ENCODE measurements around the gene MGA.

MGA gene

DNA sequence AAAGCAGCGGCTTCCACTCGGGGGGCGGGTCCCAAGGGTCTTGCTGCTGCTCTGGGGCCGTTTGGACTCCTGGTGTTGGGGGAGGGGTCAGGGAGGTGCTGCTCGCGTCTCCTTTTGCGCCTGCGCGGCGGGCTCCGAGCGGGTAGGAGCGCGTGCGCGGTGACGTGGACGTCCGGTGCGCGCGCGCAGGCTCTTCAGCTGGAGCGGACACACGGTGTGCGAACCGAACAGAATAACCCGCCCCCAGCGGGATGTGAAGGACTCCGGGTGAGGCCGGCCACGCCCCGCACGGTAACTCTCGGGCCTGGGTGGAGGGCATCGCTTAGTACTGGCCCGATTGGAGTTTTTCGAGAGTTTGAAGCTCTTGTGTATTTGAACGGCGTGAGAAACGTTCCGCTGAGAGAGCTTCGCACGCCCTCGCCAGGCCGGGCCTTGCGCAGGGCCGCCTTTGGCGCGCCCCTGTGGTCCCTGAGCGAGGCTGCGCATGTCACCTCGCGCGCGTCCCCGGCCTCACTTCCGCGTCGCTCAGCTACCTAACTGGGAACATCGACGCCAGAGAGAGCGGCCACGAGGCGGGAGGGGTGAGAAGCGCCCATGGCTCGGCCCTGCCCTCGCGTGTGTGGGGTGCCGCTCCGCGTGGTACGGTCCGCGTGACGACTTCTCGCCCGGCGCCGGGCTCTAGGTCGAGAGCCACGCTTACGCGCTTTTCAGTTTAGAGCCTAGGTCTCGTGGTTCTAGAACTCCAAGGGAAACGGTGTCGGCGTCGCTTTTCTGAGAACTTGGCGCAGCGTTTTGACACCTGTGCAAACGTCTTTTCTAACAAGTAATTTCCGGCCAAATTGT, at the start of gene MGA:
Gene MGA (plus strand): TSS at position 171 of the 843 bp plus-strand sequence.
- peak within 1 kb of the TSS; percentile 95 for H3K27ac Mint-ChIP-seq
- no peaks in the 10 kb centered on the region for H3K27me3 Mint-ChIP-seq
- peak within 1 kb of the TSS; percentile 93 for H3K4me3 Mint-ChIP-seq
- no peaks in the 10 kb centered on the region for H3K36me3 Mint-ChIP-seq
- peaks cover 41% of the 10 kb centered on the region for H3K4me1 Mint-ChIP-seq (ENCODE audit: low read depth)
- H3K9me3 Mint-ChIP-seq (ENCODE audit: low read depth): no peaks in the 10 kb centered on the region

DNA sequence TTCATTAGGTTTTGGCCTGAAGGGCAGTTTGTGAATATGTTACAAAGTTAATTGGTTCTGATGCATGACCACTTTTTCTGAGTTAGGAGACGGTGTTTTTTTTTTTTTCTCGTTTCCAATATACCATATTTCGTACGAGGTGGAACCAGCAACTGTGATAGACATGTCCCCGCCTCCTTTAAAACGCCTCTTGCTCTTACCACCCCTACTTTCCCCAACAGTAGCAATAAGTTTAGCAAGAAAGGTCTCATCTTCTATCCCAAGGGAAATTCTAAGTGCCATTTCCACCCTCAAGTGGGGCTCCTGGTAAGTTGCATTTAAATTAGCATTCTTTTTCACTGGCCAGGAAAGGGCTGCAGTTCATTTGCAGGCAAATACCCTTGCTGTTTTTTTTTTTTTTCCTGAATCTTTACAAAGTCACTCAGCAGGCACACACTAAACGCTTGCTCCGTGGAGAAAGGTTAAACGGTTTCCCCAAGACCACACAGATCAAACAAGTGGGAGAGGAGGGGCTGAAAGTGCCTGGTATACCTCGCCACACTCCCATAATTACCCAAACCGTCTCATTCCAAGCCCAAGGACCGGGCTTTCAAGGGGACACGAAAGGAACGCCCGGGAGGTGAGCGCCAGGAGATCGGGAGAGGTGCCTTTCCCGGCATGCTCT, 39.5 kb upstream of the MGA start:
- Mint-ChIP-seq H3K36me3 (peaks cover 2% of the 10 kb centered on the region), H3K4me1 (ENCODE audit: low read depth) (peaks cover 16% of the 10 kb centered on the region), H3K27ac (peak overlapping the region; percentile 79), H3K9me3 (ENCODE audit: low read depth) (no peaks in the 10 kb centered on the region), H3K4me3 (peak overlapping the region; percentile 76), H3K27me3 (no peaks in the 10 kb centered on the region)

DNA sequence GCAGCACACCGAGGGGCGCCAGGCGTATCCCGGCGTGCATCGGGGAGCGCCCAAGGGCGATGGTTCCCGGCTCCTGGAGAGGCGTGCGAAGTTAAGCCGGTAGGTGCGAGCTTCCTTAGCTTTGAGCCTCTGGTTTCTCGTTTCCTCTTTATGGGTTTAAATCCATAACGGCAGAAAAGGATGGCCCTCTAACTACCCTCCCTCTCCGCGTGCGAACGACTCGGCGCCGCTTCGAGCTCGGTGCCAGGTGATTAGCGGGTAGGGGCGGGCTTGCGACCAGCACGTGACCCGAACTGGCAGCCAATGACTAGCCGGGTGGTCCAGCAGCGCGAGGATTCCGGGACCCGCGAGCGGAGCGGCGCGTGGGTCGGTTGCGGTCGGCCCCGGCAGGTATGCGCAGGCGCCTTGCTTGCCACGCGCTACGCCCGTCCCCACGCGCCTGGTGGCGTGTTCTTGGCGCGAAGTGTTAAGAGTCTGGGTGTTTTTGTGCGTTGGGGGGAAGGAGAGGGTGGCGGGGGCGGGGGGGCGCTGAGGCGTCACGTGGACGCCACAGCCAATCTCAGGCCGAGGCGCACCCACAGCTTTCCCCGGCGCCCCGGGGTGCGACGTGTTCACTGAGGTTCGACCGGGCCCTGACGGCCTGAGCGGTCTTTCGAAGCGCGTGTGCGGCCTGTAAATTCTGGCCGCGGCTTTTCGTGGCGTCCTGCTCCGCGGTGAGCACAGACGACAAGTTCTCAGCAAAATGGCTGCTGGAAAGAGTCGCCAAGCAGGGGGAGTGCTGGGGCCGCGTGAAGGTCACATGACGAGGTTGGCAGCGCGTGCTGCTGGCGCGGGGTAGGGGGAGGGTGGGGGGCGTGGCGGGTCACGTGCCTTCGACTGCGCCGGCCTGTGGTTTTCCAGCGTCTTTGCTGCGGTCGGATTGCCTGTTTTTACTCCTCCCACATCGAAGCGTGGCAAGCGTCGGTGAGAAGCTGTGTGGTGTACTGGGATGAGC, 38.7 kb upstream of the MGA start:
- Mint-ChIP-seq H3K4me1 (ENCODE audit: low read depth) (peaks cover 16% of the 10 kb centered on the region), H3K27me3 (no peaks in the 10 kb centered on the region), H3K27ac (peak overlapping the region; percentile 80), H3K4me3 (peak overlapping the region; percentile 76), H3K36me3 (peaks cover 2% of the 10 kb centered on the region), H3K9me3 (ENCODE audit: low read depth) (no peaks in the 10 kb centered on the region)

DNA sequence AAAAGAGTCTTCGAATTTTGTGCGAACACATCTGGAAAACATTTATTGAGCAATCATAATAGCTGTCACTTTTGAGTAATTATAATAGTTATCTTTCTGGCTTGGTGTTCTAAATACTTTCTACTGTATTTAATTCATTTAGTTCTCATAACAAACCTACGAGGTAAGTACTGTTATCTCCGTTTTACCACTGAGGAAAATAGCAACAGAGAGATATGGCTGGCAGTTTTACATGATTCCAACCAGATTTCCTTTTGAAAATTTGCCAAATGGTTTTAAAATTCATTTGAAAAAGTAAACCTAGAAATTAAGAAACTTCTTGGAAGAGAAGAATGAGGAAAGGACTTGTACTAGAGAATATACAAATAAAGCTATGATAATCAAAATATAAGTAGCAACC, 37.3 kb upstream of the MGA start:
- H3K4me3 Mint-ChIP-seq: no peak overlapping the region
- no peaks in the 10 kb centered on the region for H3K27me3 Mint-ChIP-seq
- H3K9me3 Mint-ChIP-seq (ENCODE audit: low read depth): no peaks in the 10 kb centered on the region
- H3K36me3 Mint-ChIP-seq: peaks cover 2% of the 10 kb centered on the region
- peaks cover 16% of the 10 kb centered on the region for H3K4me1 Mint-ChIP-seq (ENCODE audit: low read depth)
- no peak overlapping the region for H3K27ac Mint-ChIP-seq

DNA sequence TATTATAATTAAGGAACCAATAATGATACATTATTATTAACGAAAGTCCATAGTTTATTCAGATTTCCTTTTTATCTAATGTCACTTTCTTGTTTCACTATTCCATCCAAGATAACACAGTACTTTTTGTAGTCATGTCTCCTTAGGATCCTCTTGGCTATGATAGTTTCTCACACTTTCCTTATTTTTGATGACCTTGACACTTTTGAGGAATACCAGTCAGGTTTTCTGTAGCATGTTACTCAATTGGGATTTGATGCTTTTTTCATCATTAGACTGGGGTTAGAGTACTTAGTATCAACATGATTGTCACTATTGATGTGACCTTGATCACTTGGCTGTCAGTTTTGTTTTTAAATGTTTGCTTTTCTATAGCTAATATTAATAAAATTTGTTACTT, 33.0 kb upstream of the MGA start:
- H3K27ac Mint-ChIP-seq: no peak overlapping the region

DNA sequence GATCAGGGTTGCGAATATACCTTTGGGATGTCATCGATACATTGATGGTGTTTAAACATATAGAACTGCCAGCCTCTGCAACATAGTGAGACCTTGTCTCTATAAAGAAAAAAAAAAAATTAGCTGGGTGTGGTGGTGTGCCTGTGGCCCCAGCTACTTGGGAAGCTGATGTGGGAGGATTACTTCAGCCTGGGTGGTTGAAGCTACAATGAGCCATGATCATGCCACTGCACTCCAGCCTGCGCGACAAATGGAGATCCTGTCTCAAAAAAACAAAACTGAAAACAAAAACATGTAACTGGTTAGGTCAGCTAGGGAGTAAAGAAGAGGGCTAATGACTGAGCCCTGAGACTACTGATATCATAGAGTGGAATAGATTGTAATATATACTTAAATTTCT, 30.7 kb upstream of the MGA start:
- Mint-ChIP-seq H3K27ac (no peak overlapping the region), H3K4me3 (no peak overlapping the region), H3K4me1 (ENCODE audit: low read depth) (peaks cover 13% of the 10 kb centered on the region), H3K9me3 (ENCODE audit: low read depth) (no peaks in the 10 kb centered on the region), H3K36me3 (no peaks in the 10 kb centered on the region), H3K27me3 (no peaks in the 10 kb centered on the region)

More for the DNA sequence above, 33.0 kb upstream of the MGA start:
- H3K27me3 Mint-ChIP-seq: no peaks in the 10 kb centered on the region
- no peaks in the 10 kb centered on the region for H3K9me3 Mint-ChIP-seq (ENCODE audit: low read depth)
- H3K4me1 Mint-ChIP-seq (ENCODE audit: low read depth): peaks cover 10% of the 10 kb centered on the region
- no peak overlapping the region for H3K4me3 Mint-ChIP-seq
- no peaks in the 10 kb centered on the region for H3K36me3 Mint-ChIP-seq

DNA sequence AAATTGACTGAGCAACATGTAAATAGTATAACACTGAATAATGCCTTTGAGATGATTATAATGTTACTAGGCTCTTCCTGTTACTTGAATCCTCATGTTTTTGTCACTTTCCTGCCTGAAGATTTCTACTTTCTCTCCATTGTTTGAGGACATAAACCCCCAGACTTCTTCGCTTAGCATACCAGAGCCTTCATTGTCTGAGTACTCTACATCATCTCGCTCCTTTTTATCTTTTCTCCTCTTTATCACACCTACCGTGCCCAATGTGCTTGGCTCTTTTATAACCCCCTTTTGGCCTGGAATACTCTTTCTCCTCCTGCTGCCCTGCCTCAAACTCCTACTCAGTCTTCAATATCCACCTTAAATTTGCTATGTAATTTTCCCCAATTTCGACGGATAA, 30.3 kb upstream of the MGA start:
- Mint-ChIP-seq H3K27me3 (no peaks in the 10 kb centered on the region), H3K36me3 (no peaks in the 10 kb centered on the region), H3K27ac (no peak overlapping the region), H3K4me1 (ENCODE audit: low read depth) (peaks cover 14% of the 10 kb centered on the region), H3K4me3 (no peak overlapping the region), H3K9me3 (ENCODE audit: low read depth) (no peaks in the 10 kb centered on the region)

DNA sequence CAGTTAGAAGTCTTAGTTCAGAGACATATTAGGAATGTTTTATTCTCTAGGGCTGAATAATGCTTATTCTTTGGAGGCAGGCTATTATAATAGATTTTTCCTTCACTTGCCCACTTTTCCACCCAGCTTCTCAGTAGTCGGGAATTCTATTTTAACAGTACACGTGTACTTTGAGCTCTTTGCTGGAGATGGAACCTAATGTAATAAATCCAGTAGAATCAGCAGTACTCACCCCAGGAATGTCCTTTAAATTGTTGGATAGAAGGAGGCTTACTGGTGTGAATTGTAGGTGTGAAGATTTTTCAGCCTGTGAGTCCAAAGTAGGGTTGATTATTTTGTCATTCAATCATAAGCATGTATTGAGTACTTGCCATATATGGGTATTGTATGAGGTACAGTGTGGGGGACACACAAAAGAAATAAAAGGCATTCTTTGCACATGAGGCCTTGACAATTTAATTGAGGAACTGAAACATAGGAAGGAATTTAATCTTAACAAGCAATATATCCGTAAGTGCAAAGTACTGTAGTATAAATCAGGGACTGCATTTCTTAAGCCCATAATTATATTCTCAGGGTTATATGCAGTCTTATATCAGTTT, 29.5 kb upstream of the MGA start:
- Mint-ChIP-seq H3K36me3 (no peaks in the 10 kb centered on the region), H3K4me1 (ENCODE audit: low read depth) (peaks cover 12% of the 10 kb centered on the region), H3K27me3 (no peaks in the 10 kb centered on the region), H3K9me3 (ENCODE audit: low read depth) (no peaks in the 10 kb centered on the region), H3K27ac (no peak overlapping the region), H3K4me3 (no peak overlapping the region)

DNA sequence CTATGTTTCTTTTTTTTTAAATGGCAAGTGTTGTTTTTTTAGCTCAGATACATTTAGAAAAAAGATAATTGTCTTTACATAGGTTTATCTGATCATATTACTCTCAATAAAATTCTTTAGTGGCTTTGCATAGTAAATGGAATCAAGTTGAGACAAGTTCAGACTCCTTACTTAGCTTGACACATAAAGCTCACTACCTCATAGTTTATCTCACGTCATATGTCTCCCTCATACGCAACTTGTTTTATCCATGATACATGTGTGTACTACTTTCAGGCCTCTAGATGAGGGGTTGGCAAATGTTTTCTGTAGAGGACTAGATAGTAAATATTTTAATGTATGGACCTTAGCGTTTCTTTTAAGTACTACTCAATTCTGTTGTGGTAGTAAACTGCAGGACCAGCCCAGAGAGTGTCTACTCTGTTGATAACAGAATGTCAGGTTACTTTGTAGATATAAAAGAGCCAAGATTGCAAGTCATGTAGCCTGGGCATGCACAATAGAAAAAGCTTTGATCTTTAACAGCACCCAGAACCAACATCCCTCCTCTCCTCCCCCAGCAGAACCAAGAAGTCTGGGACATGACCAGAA, 28.2 kb upstream of the MGA start:
- Mint-ChIP-seq H3K4me1 (ENCODE audit: low read depth) (peaks cover 14% of the 10 kb centered on the region), H3K27me3 (no peaks in the 10 kb centered on the region), H3K4me3 (no peak overlapping the region), H3K27ac (no peak overlapping the region), H3K36me3 (no peaks in the 10 kb centered on the region), H3K9me3 (ENCODE audit: low read depth) (no peaks in the 10 kb centered on the region)

DNA sequence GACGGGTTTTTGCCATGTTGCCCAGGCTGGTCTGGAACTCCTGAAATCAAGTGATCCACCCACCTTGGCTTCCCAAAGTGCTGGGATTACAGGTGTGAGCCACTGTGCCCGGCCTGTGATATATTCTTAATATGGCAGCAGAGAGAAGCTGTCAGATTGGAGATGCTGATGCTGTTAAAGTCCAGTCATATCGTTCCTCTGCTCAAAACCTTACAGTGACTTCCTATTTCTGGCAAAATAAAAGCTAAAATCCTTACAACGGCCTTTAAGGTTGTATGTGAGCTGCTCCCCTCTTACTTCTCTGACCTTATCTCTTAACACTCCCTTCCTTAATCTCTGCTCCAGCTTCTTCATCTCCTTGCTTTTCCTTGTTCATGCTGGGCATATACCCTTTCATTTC, 26.6 kb upstream of the MGA start:
- Mint-ChIP-seq H3K9me3 (ENCODE audit: low read depth) (no peaks in the 10 kb centered on the region), H3K4me1 (ENCODE audit: low read depth) (peaks cover 15% of the 10 kb centered on the region), H3K27ac (no peak overlapping the region), H3K27me3 (no peaks in the 10 kb centered on the region), H3K4me3 (no peak overlapping the region), H3K36me3 (no peaks in the 10 kb centered on the region)

DNA sequence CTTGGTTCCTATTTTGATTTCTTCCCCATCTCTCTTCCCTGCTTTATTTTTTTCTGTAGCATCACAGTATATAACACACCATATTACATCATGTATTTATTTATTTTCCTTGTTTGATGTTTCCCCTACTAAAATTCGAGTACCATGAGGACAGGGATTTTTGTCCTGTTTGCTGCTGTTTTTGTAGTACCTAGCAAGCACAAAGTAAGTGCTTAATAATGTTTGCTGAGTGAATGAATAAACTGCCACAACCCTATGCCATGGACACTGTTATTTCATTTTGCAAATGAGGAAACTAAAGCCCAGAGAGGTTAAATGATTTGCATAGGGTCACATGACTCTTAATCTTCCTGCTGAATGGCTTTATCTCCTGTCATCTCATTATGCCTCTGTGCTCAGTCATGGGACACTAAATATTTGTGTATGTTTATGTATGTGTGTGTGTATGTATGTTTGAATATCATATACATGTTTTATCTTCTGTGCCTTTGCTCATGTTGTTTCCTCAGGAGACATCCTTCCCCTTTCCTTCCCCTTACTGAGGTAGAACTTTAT, 26.1 kb upstream of the MGA start:
- H3K4me3 Mint-ChIP-seq: no peak overlapping the region
- peaks cover 15% of the 10 kb centered on the region for H3K4me1 Mint-ChIP-seq (ENCODE audit: low read depth)
- no peak overlapping the region for H3K27ac Mint-ChIP-seq
- H3K9me3 Mint-ChIP-seq (ENCODE audit: low read depth): no peaks in the 10 kb centered on the region
- no peaks in the 10 kb centered on the region for H3K36me3 Mint-ChIP-seq
- H3K27me3 Mint-ChIP-seq: no peaks in the 10 kb centered on the region

DNA sequence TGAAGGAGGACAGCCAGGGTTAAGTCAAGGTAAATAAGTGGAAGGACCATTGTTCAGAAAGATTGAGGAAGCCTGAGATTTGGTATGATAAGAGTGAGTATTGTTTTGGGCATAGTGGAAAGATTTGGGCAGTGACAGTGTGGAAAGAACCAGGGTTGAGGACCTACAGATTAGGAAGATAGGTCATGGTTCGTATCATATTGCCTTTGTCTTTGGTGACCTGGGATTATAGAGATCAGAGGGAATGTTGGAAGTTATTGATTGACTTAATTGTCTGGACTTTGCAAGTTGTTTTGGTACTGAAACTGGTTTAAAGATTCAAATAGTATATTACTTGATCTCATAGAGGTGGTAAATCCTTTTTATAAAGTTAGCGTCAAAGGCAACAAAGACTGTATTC, 23.1 kb upstream of the MGA start:
- no peaks in the 10 kb centered on the region for H3K27me3 Mint-ChIP-seq
- no peaks in the 10 kb centered on the region for H3K9me3 Mint-ChIP-seq (ENCODE audit: low read depth)
- peaks cover 9% of the 10 kb centered on the region for H3K36me3 Mint-ChIP-seq
- no peak overlapping the region for H3K4me3 Mint-ChIP-seq
- no peak overlapping the region for H3K27ac Mint-ChIP-seq
- peaks cover 12% of the 10 kb centered on the region for H3K4me1 Mint-ChIP-seq (ENCODE audit: low read depth)

DNA sequence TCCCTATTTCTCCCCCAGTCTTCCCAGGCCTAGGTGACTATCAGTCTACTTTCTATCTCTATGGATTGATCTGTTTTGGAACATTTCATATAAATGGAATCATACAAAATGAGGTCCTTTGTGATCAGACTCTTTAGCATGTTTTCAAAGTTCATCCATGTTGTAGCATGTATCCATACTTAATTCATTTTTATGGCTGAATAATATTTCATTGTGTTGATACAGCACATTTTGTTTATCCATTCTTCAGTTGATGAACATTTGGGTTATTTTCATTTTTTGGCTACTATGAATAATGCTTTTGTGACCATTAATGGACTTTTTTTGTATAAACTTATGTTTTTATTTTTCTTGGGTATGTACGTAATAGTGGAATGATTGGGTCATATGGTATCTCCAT, 19.2 kb upstream of the MGA start:
- no peaks in the 10 kb centered on the region for H3K27me3 Mint-ChIP-seq
- no peak overlapping the region for H3K27ac Mint-ChIP-seq
- no peaks in the 10 kb centered on the region for H3K9me3 Mint-ChIP-seq (ENCODE audit: low read depth)
- H3K4me1 Mint-ChIP-seq (ENCODE audit: low read depth): peaks cover 6% of the 10 kb centered on the region
- no peak overlapping the region for H3K4me3 Mint-ChIP-seq
- peaks cover 9% of the 10 kb centered on the region for H3K36me3 Mint-ChIP-seq

DNA sequence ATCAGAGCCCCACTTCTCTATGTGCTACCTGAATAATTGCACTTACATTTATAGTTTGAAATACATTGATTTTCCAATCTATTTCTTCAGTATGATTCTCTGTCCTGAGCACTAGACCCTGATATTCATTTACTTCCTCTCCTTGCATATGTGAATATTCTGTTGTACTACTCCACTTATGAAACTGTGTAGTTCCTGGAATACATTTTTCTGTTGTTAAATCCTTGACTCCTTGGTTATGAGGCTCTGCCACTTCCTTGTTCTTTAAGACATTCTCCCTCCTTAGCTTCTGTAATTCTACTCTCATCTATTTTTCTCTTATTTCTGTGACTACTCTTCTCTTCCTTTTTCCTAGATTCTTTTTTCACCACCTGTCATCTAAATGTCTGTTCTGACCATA, 12.9 kb upstream of the MGA start:
- peaks cover 5% of the 10 kb centered on the region for H3K36me3 Mint-ChIP-seq
- no peaks in the 10 kb centered on the region for H3K27me3 Mint-ChIP-seq
- H3K4me1 Mint-ChIP-seq (ENCODE audit: low read depth): no peaks in the 10 kb centered on the region
- no peak overlapping the region for H3K4me3 Mint-ChIP-seq
- H3K9me3 Mint-ChIP-seq (ENCODE audit: low read depth): peaks cover 3% of the 10 kb centered on the region
- no peak overlapping the region for H3K27ac Mint-ChIP-seq
